ENCODE results near the gene VPS51. TPM values are rescaled to one million over a fixed set of nuclear protein-coding genes. Genes with fewer than 3 reads are reported as not detected.

The VPS51 gene
- polyA plus RNA-seq, 1 donor from 2014 or later = 230 TPM

DNA sequence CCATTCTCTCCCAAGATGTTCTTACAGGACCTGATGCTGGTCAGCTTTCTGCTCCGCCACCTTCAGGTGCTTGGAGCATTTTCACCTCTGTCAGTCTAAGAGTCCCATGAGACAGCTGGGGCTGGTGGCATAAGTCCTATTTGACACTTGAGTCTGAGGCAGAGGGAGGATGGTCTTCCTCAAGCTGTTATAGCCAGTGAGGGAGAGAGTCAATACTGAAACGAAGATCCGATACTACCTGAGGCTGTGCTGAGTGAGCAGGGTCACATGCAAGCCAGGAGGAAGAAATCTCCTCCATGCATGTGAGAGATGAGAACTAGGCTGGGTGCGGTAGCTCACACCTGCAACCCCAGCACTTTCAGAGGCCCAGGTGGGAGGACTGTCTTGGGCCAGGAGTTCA is 6.4 kb upstream of the VPS51 start:
- Histone ChIP-seq H3F3A (ENCODE audit: insufficient read depth, low read length, poor library complexity, severe bottlenecking) (no peaks in the 10 kb centered on the region), H3K36me3 (ENCODE audit: insufficient read depth, low read length) (no peaks in the 10 kb centered on the region), H3K27me3 (ENCODE audit: insufficient read depth, low read depth, low read length) (no peaks in the 10 kb centered on the region), H2AFZ (ENCODE audit: low read depth, low read length) (no peak overlapping the region), H3K4me2 (ENCODE audit: low read length) (no peak overlapping the region), H3K79me2 (replicated peaks; ENCODE audit: insufficient read depth, low read length) (peaks cover 8% of the 10 kb centered on the region), H3K9me3 (ENCODE audit: low read length) (no peaks in the 10 kb centered on the region), H3K4me3 (ENCODE audit: low read length) (no peak overlapping the region), H3K27ac (ENCODE audit: low read length) (no peak overlapping the region), H3K9me2 (ENCODE audit: insufficient read depth, low read length) (no peaks in the 10 kb centered on the region), H3K9ac (ENCODE audit: low read length) (no peak overlapping the region), H4K20me1 (ENCODE audit: insufficient read depth) (no peaks in the 10 kb centered on the region)
- TF ChIP-seq EP300 (conservative IDR thresholded peaks at IDR 0.05; ENCODE audit: poor library complexity, severe bottlenecking) = no peak
- no peak for TF ChIP-seq EZH2 (IDR thresholded peaks at IDR 0.05; ENCODE audit: borderline replicate concordance, insufficient read depth, low read length, poor library complexity, severe bottlenecking)
- TF ChIP-seq, protein P1, sequence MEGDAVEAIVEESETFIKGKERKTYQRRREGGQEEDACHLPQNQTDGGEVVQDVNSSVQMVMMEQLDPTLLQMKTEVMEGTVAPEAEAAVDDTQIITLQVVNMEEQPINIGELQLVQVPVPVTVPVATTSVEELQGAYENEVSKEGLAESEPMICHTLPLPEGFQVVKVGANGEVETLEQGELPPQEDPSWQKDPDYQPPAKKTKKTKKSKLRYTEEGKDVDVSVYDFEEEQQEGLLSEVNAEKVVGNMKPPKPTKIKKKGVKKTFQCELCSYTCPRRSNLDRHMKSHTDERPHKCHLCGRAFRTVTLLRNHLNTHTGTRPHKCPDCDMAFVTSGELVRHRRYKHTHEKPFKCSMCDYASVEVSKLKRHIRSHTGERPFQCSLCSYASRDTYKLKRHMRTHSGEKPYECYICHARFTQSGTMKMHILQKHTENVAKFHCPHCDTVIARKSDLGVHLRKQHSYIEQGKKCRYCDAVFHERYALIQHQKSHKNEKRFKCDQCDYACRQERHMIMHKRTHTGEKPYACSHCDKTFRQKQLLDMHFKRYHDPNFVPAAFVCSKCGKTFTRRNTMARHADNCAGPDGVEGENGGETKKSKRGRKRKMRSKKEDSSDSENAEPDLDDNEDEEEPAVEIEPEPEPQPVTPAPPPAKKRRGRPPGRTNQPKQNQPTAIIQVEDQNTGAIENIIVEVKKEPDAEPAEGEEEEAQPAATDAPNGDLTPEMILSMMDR (IDR thresholded peaks at IDR 0.05; ENCODE audit: poor library complexity, severe bottlenecking) = no peak
- TF ChIP-seq TAF1 (IDR thresholded peaks at IDR 0.05; ENCODE audit: low read depth) = no peak
- no peak for TF ChIP-seq RAD21 (conservative IDR thresholded peaks at IDR 0.05)
- no peak for TF ChIP-seq POLR2AphosphoS5 (IDR thresholded peaks at IDR 0.05)
- no peak for TF ChIP-seq MXI1 (conservative IDR thresholded peaks at IDR 0.05; ENCODE audit: poor library complexity, severe bottlenecking)

DNA sequence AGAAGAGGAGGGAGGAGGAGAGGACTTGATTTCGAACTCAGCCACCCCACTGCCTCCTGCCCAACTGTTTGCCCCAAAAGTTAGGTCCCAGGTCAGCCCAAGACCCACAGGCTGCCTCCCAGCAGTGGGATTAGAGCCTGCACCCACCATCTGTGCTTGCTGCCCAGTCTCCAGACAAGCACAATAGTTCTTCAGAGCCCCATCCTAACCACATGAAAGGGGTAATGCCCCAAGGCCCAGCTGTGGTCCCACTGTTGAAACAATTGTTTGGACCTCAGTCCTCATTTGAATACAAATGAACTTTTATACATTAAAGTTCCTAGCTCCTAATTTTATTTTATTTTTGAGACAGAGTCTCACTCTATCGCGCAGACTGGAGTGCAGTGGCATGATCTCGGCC is 5.4 kb upstream of the VPS51 start:
- no peak for TF ChIP-seq TAF1 (IDR thresholded peaks at IDR 0.05; ENCODE audit: low read depth)
- TF ChIP-seq, protein P2, sequence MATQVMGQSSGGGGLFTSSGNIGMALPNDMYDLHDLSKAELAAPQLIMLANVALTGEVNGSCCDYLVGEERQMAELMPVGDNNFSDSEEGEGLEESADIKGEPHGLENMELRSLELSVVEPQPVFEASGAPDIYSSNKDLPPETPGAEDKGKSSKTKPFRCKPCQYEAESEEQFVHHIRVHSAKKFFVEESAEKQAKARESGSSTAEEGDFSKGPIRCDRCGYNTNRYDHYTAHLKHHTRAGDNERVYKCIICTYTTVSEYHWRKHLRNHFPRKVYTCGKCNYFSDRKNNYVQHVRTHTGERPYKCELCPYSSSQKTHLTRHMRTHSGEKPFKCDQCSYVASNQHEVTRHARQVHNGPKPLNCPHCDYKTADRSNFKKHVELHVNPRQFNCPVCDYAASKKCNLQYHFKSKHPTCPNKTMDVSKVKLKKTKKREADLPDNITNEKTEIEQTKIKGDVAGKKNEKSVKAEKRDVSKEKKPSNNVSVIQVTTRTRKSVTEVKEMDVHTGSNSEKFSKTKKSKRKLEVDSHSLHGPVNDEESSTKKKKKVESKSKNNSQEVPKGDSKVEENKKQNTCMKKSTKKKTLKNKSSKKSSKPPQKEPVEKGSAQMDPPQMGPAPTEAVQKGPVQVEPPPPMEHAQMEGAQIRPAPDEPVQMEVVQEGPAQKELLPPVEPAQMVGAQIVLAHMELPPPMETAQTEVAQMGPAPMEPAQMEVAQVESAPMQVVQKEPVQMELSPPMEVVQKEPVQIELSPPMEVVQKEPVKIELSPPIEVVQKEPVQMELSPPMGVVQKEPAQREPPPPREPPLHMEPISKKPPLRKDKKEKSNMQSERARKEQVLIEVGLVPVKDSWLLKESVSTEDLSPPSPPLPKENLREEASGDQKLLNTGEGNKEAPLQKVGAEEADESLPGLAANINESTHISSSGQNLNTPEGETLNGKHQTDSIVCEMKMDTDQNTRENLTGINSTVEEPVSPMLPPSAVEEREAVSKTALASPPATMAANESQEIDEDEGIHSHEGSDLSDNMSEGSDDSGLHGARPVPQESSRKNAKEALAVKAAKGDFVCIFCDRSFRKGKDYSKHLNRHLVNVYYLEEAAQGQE (IDR thresholded peaks at IDR 0.05; ENCODE audit: borderline replicate concordance) = no peak
- TF ChIP-seq SMC3 (conservative IDR thresholded peaks at IDR 0.05; ENCODE audit: poor library complexity) = no peak
- TF ChIP-seq POLR2AphosphoS5 (IDR thresholded peaks at IDR 0.05) = no peak
- TF ChIP-seq RAD21 (conservative IDR thresholded peaks at IDR 0.05) = no peak
- TF ChIP-seq EZH2 (IDR thresholded peaks at IDR 0.05; ENCODE audit: borderline replicate concordance, insufficient read depth, low read length, poor library complexity, severe bottlenecking) = no peak
- no peak for TF ChIP-seq MXI1 (conservative IDR thresholded peaks at IDR 0.05; ENCODE audit: poor library complexity, severe bottlenecking)
- TF ChIP-seq EP300 (conservative IDR thresholded peaks at IDR 0.05; ENCODE audit: poor library complexity, severe bottlenecking) = no peak
- TF ChIP-seq, protein P1 (IDR thresholded peaks at IDR 0.05; ENCODE audit: poor library complexity, severe bottlenecking) = no peak
- Histone ChIP-seq H2AFZ (ENCODE audit: low read depth, low read length) (no peak overlapping the region), H3K4me2 (ENCODE audit: low read length) (no peak overlapping the region), H3K79me2 (replicated peaks; ENCODE audit: insufficient read depth, low read length) (no peaks in the 10 kb centered on the region), H4K20me1 (ENCODE audit: insufficient read depth) (no peaks in the 10 kb centered on the region), H3K4me3 (ENCODE audit: low read length) (no peak overlapping the region), H3K27me3 (ENCODE audit: insufficient read depth, low read depth, low read length) (no peaks in the 10 kb centered on the region), H3K9me3 (ENCODE audit: low read length) (no peaks in the 10 kb centered on the region), H3K36me3 (ENCODE audit: insufficient read depth, low read length) (no peaks in the 10 kb centered on the region), H3F3A (ENCODE audit: insufficient read depth, low read length, poor library complexity, severe bottlenecking) (no peaks in the 10 kb centered on the region), H3K9ac (ENCODE audit: low read length) (no peak overlapping the region), H3K27ac (ENCODE audit: low read length) (no peak overlapping the region), H3K9me2 (ENCODE audit: insufficient read depth, low read length) (no peaks in the 10 kb centered on the region)

Measured in neural cell (in vitro differentiated cells).